Mesothelial cell of epicardium (in vitro differentiated cells): ENCODE measurements around the gene DHX58. TPM values are rescaled to one million over a fixed set of nuclear protein-coding genes. Genes with fewer than 3 reads are reported as not detected.

Experiments
- DNase-seq, 2 experiments: peaks; one replicate each; pipeline ENCODE4 v3.0.0; 2021; ENCODE audit warnings: low spot score in 2 of 2; ENCODE audit not compliant: unreplicated experiment in 2 of 2
- H3K27ac Mint-ChIP-seq: 2 replicates; pipeline ENCODE4 v1.8.0; 2021; ENCODE audit warnings: mixed read lengths
- H3K27me3 Mint-ChIP-seq: 2 replicates; pipeline ENCODE4 v1.8.0; 2021; ENCODE audit warnings: low read depth, mixed read lengths
- H3K36me3 Mint-ChIP-seq: 2 replicates; pipeline ENCODE4 v1.8.0; 2021; ENCODE audit warnings: mixed read lengths
- H3K4me1 Mint-ChIP-seq: 2 replicates; pipeline ENCODE4 v1.8.0; 2021; ENCODE audit warnings: mixed read lengths
- H3K4me3 Mint-ChIP-seq: 2 replicates; pipeline ENCODE4 v1.8.0; 2021; ENCODE audit warnings: mild to moderate bottlenecking, moderate library complexity, mixed read lengths
- H3K9me3 Mint-ChIP-seq: 2 replicates; pipeline ENCODE4 v1.8.0; 2021; ENCODE audit warnings: mixed read lengths
- total RNA-seq: library from RNA; stranded (reverse); gene quantifications from 3 replicates; pipeline ENCODE4 v1.2.1, GENCODE V29; 2021
- TF ChIP-seq, protein P1 (sequence below): fragments of 200-600 bp; sonication (generic); IDR thresholded peaks from one replicate; pipeline ENCODE4 v1.5.0; 2021; ENCODE audit warnings: antibody characterized with exemption; ENCODE audit not compliant: unreplicated experiment

DHX58 gene
- 10.5 to 11.6 TPM (median 11.3 TPM) in 3 replicates for total RNA-seq

DNA sequence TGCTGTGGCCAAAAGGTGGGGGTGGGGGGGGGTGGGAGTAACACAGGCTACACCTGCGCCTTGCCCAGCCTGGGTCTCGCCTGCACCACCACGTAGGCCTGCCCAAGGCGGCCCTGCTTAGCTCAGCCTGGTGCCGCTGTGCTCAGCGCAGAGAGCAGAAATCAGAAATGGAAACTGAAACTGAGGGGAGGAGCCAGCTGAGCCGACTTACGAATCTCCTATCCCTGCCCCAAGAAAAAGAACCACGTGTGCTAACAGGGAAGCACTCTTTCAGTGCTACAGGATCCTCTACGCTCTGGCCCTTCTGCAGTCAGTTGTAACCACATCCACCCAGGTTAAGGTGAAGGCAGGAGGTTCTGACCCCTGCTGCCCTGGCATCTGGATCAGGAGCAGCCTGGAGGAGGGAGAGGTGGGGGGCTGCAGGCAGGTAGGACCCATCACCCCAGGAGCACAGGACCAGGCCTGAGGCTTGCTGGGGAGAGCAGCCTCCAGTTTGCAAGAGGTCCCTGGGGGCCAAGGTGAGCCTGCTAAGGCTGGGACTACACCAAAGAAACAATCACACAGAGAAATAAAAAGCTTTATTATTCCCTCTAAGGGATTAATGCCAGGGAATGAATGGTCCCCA is at the start of gene DHX58:
Gene DHX58 (minus strand): TSS at position 163 of the 625 bp plus-strand sequence. CDS start 822 bp downstream, outside the sequence.
- H3K9me3 Mint-ChIP-seq, result no peaks in the 10 kb centered on the region
- TF ChIP-seq, protein P1, sequence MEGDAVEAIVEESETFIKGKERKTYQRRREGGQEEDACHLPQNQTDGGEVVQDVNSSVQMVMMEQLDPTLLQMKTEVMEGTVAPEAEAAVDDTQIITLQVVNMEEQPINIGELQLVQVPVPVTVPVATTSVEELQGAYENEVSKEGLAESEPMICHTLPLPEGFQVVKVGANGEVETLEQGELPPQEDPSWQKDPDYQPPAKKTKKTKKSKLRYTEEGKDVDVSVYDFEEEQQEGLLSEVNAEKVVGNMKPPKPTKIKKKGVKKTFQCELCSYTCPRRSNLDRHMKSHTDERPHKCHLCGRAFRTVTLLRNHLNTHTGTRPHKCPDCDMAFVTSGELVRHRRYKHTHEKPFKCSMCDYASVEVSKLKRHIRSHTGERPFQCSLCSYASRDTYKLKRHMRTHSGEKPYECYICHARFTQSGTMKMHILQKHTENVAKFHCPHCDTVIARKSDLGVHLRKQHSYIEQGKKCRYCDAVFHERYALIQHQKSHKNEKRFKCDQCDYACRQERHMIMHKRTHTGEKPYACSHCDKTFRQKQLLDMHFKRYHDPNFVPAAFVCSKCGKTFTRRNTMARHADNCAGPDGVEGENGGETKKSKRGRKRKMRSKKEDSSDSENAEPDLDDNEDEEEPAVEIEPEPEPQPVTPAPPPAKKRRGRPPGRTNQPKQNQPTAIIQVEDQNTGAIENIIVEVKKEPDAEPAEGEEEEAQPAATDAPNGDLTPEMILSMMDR, result no peak
- peak within 1 kb of the TSS; percentile 83 for H3K27ac Mint-ChIP-seq
- peak in 1 of 2 experiments; percentile 46 for DNase-seq
- H3K4me1 Mint-ChIP-seq, result peaks cover 8% of the 10 kb centered on the region
- peaks cover 10% of the 10 kb centered on the region for H3K27me3 Mint-ChIP-seq
- peaks cover 11% of the 10 kb centered on the region for H3K36me3 Mint-ChIP-seq
- H3K4me3 Mint-ChIP-seq, result peak within 1 kb of the TSS; percentile 49

DNA sequence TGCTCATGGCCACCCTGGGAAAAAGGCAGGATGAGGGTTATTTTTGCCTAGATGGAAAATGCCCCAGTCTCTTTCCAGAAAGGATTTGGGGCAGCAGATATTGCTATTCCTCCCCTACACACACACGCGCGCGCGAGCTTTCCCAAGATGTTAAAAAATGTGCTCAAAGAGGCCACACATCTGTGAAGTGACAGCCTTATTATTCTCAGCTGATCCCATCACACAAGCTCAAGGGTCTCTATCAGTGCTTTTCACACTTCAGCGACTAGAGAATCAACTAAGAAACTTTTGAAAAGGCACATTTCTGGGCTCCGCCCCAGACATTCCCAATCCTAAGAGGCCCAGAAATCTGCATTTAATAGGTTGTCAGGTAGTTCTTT is 48.0 kb upstream of the DHX58 start:
- no peak for DNase-seq
- TF ChIP-seq, protein P1, result no peak
- peaks cover 10% of the 10 kb centered on the region for H3K4me1 Mint-ChIP-seq
- H3K27ac Mint-ChIP-seq, result no peak overlapping the region
- H3K27me3 Mint-ChIP-seq, result no peaks in the 10 kb centered on the region
- H3K4me3 Mint-ChIP-seq, result no peak overlapping the region
- H3K36me3 Mint-ChIP-seq, result no peaks in the 10 kb centered on the region
- H3K9me3 Mint-ChIP-seq, result no peaks in the 10 kb centered on the region

DNA sequence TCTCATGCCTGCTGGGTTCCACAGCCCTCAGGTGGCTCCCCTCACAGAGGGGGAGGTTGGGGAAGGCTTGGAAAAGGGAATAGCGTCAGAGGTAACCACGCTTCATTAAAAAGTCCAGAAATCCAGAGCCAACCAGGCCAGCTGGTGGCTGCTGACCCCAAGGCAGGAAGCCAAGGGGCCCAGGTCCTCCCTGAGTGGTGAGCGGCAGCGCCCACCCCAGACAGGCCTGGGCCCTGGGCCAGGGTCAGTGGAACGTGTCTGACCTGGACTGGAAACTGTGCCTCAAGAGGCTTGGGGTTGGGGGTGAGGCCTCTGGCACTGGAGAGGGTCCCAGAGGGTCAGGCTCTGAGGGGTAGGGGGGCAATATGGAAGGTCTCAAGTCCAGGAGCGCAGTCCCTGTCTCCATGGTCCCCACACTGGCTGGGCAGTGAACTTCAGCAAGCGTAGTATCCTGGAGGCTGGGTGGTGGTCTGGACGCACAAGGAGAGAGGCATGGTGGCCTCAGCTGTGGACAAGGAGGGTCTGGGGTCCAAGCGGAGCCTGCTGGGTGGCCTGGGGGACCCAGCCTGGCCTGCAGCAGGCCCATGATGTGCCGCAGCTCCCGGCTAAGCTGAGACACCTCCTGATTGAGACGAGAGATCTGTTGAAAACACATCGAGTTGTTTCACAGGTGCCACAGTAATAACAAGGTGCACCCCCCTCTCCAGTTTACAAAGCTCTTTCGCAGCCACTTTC is 47.4 kb upstream of the DHX58 start:
- no peak overlapping the region for H3K4me3 Mint-ChIP-seq
- TF ChIP-seq, protein P1, result no peak
- H3K4me1 Mint-ChIP-seq, result peaks cover 12% of the 10 kb centered on the region
- H3K27me3 Mint-ChIP-seq, result no peaks in the 10 kb centered on the region
- H3K36me3 Mint-ChIP-seq, result no peaks in the 10 kb centered on the region
- H3K9me3 Mint-ChIP-seq, result no peaks in the 10 kb centered on the region
- no peak overlapping the region for H3K27ac Mint-ChIP-seq
- no peak for DNase-seq

DNA sequence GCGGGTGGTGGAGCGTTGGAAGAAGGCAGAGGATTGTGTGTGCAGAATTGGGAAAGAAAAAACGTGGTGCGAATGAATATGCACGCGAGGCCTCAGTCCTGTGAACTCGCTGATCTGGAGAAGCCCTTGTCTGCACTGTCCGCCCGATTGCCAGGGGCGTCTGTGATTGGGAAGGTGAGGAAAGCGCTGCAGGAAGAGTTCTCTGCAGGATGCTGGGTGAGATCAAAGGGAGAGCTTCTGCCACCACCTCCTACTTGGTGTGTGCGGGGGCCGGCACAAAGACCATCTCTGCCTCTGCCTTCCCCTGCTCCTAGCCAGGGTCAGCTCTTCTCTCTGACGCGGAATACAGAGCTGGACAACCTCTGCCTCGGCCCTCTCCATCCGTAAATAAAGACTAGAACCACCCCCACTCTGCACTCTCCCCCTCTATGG is 43.1 kb upstream of the DHX58 start:
- TF ChIP-seq, protein P1, result no peak
- no peak overlapping the region for H3K27ac Mint-ChIP-seq
- peaks cover 22% of the 10 kb centered on the region for H3K4me1 Mint-ChIP-seq
- H3K27me3 Mint-ChIP-seq, result no peaks in the 10 kb centered on the region
- H3K4me3 Mint-ChIP-seq, result peak overlapping the region; percentile 82
- DNase-seq, result no peak
- no peaks in the 10 kb centered on the region for H3K36me3 Mint-ChIP-seq
- no peaks in the 10 kb centered on the region for H3K9me3 Mint-ChIP-seq

DNA sequence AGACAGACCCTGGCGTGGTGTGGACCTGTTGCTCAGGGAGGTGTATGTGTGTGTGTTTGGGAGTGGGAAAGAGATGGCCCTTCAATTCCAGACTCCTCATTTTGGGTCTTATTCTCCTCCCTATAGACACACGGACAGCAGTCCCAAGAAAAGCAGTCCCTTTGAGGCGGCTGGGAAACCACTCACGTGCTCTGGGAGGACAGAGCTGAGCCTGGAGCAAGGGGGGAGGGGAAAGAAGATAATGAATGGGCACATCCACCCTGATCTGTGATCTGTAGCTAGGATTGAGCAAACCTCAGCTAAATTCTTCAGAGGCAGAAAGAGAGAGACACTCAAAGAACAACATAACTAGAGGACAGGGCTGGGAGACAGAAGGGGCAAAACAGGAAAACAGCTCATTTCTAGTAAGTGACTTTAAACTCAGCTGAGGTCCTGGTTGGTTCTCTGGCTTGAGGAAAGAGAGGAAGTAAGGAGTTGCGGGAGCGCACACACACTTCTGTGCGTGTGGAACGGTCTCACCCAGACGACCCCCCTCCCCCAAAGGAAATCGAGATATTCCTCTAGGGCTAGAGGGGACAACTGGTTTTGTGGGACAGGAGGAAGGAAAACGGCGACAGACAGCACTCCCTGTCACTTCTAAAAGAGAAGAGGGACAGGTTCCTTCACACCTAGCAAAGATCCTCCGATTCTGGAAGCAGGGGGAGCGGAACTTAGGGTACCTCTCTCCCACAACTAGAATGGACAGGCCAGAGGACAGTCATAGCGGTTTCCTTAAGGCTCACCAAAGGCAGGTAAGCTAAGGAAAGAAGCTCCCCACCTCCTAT is 41.6 kb upstream of the DHX58 start:
- TF ChIP-seq, protein P1, result no peak
- H3K4me1 Mint-ChIP-seq, result peaks cover 22% of the 10 kb centered on the region
- no peaks in the 10 kb centered on the region for H3K27me3 Mint-ChIP-seq
- peak overlapping the region; percentile 82 for H3K4me3 Mint-ChIP-seq
- no peaks in the 10 kb centered on the region for H3K9me3 Mint-ChIP-seq
- H3K27ac Mint-ChIP-seq, result peak overlapping the region; percentile 91
- no peaks in the 10 kb centered on the region for H3K36me3 Mint-ChIP-seq
- DNase-seq, result no peak
